Natural killer cell (primary cell): ENCODE data around the gene SLC17A7. TPM values are rescaled to one million over a fixed set of nuclear protein-coding genes. Genes with fewer than 3 reads are reported as not detected.

Experiments
- ATAC-seq, 3 donors: fragments of 150-1000 bp in 2 of 3; fragments of 200-7000 bp in 1 of 3; cut with Tn5 transposase; 1 replicate in 1 of 3; 2 replicates in 2 of 3; pipeline ENCODE4 v1.10.0; 2021; ENCODE audit warnings: mild to moderate bottlenecking in 2 of 3, moderate library complexity in 2 of 3
- DNase-seq, 2 donors: peaks; one replicate each; pipeline versions ENCODE4 v3.0.0 to v3.0.0-alpha.2; 2013 to 2021; ENCODE audit warnings: mixed read lengths in 1 of 2
- H3K27ac ChIP-seq: one replicate; pipeline ENCODE4 v1.5.1; 2013; ENCODE audit warnings: mild to moderate bottlenecking, low read length
- H3K27me3 ChIP-seq: one replicate; pipeline ENCODE4 v1.6.1; 2013; ENCODE audit warnings: low read length; ENCODE audit not compliant: control insufficient read depth, insufficient read depth
- H3K36me3 ChIP-seq: one replicate; pipeline ENCODE4 v1.6.1; 2013; ENCODE audit warnings: low read length; ENCODE audit not compliant: control insufficient read depth, insufficient read depth
- H3K4me1 ChIP-seq: one replicate; pipeline ENCODE4 v1.6.1; 2013; ENCODE audit warnings: low read length; ENCODE audit not compliant: control insufficient read depth, insufficient read depth
- H3K4me3 ChIP-seq: one replicate; pipeline ENCODE4 v1.5.1; 2013; ENCODE audit warnings: low read length
- H3K9me3 ChIP-seq: one replicate; pipeline ENCODE4 v1.6.1; 2013; ENCODE audit warnings: low read length; ENCODE audit not compliant: control insufficient read depth, insufficient read depth
- H3K27ac Mint-ChIP-seq, 2 donors: one replicate each; pipeline ENCODE4 v1.8.0; 2022; ENCODE audit warnings: mild to moderate bottlenecking in 2 of 2, mixed read lengths in 2 of 2, moderate library complexity in 1 of 2
- H3K27me3 Mint-ChIP-seq, 2 donors: one replicate each; pipeline ENCODE4 v1.8.0; 2022; ENCODE audit warnings: low read depth in 2 of 2, mixed read lengths in 2 of 2
- H3K36me3 Mint-ChIP-seq: one replicate; pipeline ENCODE4 v1.8.0; 2022; ENCODE audit warnings: mixed read lengths
- H3K4me1 Mint-ChIP-seq, 2 donors: one replicate each; pipeline ENCODE4 v1.8.0; 2022; ENCODE audit warnings: mixed read lengths in 2 of 2
- H3K4me3 Mint-ChIP-seq: one replicate; pipeline ENCODE4 v1.8.0; 2022; ENCODE audit warnings: mild to moderate bottlenecking, moderate library complexity, mixed read lengths
- H3K9me3 Mint-ChIP-seq, 2 donors: one replicate each; pipeline ENCODE4 v1.8.0; 2022; ENCODE audit warnings: mixed read lengths in 2 of 2
- CTCF ChIP-seq: fragments of 200-600 bp; IDR thresholded peaks from one replicate; pipeline ENCODE4 v1.8.0; 2022; ENCODE audit warnings: antibody characterized with exemption
- WGBS: methylation state at CpG from one replicate; pipeline ENCODE4 v1.1.7; 2013; ENCODE audit warnings: missing lambda C conversion rate; ENCODE audit not compliant: insufficient coverage; 5-methylcytosine and 5-hydroxymethylcytosine counted together
- intact Hi-C: fragments of 100-400 bp; cut with micrococcal nuclease; formaldehyde crosslinking; loops from one replicate; pipeline ENCODE4 v1.14.2; 2022
- total RNA-seq, 4 donors: library from RNA; stranded (reverse); fragments of 120-200 nt in 1 of 4; gene quantifications; one replicate each; pipeline versions ENCODE4 v1.2.3 to v1.2.4, GENCODE V29; 2013 to 2022

SLC17A7 gene
- total RNA-seq, 3 donors from 2014 or later (not counting 1 experiment from before 2014, with no cell fraction given), result not detected

- ATAC-seq (peak; percentile 92 to 97 (median 93)), DNase-seq (peak; percentile 92 to 97)
- Mint-ChIP-seq H3K36me3 (no peaks in the 10 kb centered on the region), H3K27ac (peak overlapping the region; percentile 69 to 88), H3K4me3 (peak overlapping the region; percentile 83), H3K27me3 (peaks cover 35 to 36% of the 10 kb centered on the region in 2 donors), H3K4me1 (peaks cover 22 to 48% of the 10 kb centered on the region in 2 donors), H3K9me3 (no peaks in the 10 kb centered on the region)
- intact Hi-C loops, result loop anchor here (1.0 kb wide), 5 partner anchors 8 to 217 kb away; partner anchors contain the start of gene PIH1D1
- peaks cover 18% of the 10 kb centered on the region for H3K36me3 ChIP-seq
- under 1% methylated on average over 47 of the region's 47 CpGs for WGBS
- H3K4me3 ChIP-seq, result peak overlapping the region; percentile 52
- H3K9me3 ChIP-seq, result no peaks in the 10 kb centered on the region
- H3K4me1 ChIP-seq, result peaks cover 32% of the 10 kb centered on the region
- peaks cover 33% of the 10 kb centered on the region for H3K27me3 ChIP-seq
- H3K27ac ChIP-seq, result peak overlapping the region; percentile 64
- peak; percentile 81 for TF ChIP-seq CTCF
Measured at GRCh38 chr19:49443366-49444099, 2.2 kb upstream of the SLC17A7 start.

GRCh38 chr19:49442771-49443365 lies 1.5 kb upstream of the SLC17A7 start:
- Histone ChIP-seq H3K27me3 (peaks cover 40% of the 10 kb centered on the region), H3K36me3 (peaks cover 12% of the 10 kb centered on the region), H3K9me3 (no peaks in the 10 kb centered on the region), H3K4me3 (peak overlapping the region; percentile 52), H3K4me1 (peaks cover 32% of the 10 kb centered on the region), H3K27ac (no peak overlapping the region)
- DNase-seq (peak in 1 of 2 donors; percentile 62), ATAC-seq (peak; percentile 7 to 15 (median 8))
- intact Hi-C loops, result loop anchor here (1.0 kb wide), 5 partner anchors 8 to 217 kb away; partner anchors contain the start of gene PIH1D1
- no peak for TF ChIP-seq CTCF
- peak overlapping the region; percentile 83 for H3K4me3 Mint-ChIP-seq
- under 1% methylated on average over 43 of the region's 43 CpGs for WGBS
- H3K36me3 Mint-ChIP-seq, result no peaks in the 10 kb centered on the region
- H3K27ac Mint-ChIP-seq, result peak overlapping the region; percentile 69 to 88
- peaks cover 17 to 42% of the 10 kb centered on the region in 2 donors for H3K4me1 Mint-ChIP-seq
- H3K27me3 Mint-ChIP-seq, result peaks cover 41 to 43% of the 10 kb centered on the region in 2 donors
- no peaks in the 10 kb centered on the region for H3K9me3 Mint-ChIP-seq

GRCh38 chr19:49442354-49442753 lies 1.0 kb upstream of the SLC17A7 start:
- no peaks in the 10 kb centered on the region for H3K9me3 Mint-ChIP-seq
- DNase-seq (peak in 1 of 2 donors; percentile 39), ATAC-seq (no peak)
- peaks cover 46 to 48% of the 10 kb centered on the region in 2 donors for H3K27me3 Mint-ChIP-seq
- H3K4me1 Mint-ChIP-seq, result peaks cover 17 to 45% of the 10 kb centered on the region in 2 donors
- WGBS, result 10% methylated on average over 11 of the region's 11 CpGs
- H3K4me3 Mint-ChIP-seq, result peak overlapping the region; percentile 83
- peaks cover 32% of the 10 kb centered on the region for H3K4me1 ChIP-seq
- no peak for TF ChIP-seq CTCF
- peaks cover 43% of the 10 kb centered on the region for H3K27me3 ChIP-seq
- intact Hi-C loops, result no loop called here
- H3K27ac ChIP-seq, result no peak overlapping the region
- no peaks in the 10 kb centered on the region for H3K9me3 ChIP-seq
- peaks cover 8% of the 10 kb centered on the region for H3K36me3 ChIP-seq
- H3K27ac Mint-ChIP-seq, result peak overlapping the region in 1 of 2 donors; percentile 88
- no peaks in the 10 kb centered on the region for H3K36me3 Mint-ChIP-seq
- no peak overlapping the region for H3K4me3 ChIP-seq
